Upper lobe of right lung (tissue), 1 donor: Measurements from ENCODE around the gene ETS2. TPM values are rescaled to one million over a fixed set of nuclear protein-coding genes. Genes with fewer than 3 reads are reported as not detected.

ENCODE experiments used
- ATAC-seq: fragments of 200-7000 bp; cut with Tn5 transposase; one replicate; pipeline ENCODE4 v1.9.1; 2020; ENCODE audit warnings: mild to moderate bottlenecking, moderate library complexity
- DNase-seq: peaks from one replicate; pipeline ENCODE4 v3.0.0-alpha.2; 2020
- H3K27ac ChIP-seq: fragments of 200-600 bp; one replicate; pipeline ENCODE4 v1.8.0; 2022
- H3K27me3 ChIP-seq: fragments of 200-600 bp; one replicate; pipeline ENCODE4 v1.8.0; 2022; ENCODE audit warnings: mild to moderate bottlenecking
- H3K36me3 ChIP-seq: fragments of 200-600 bp; one replicate; pipeline ENCODE4 v1.8.0; 2022
- H3K4me1 ChIP-seq: fragments of 200-600 bp; one replicate; pipeline ENCODE4 v1.8.0; 2022
- H3K4me3 ChIP-seq: fragments of 200-600 bp; one replicate; pipeline ENCODE4 v1.8.0; 2022; ENCODE audit warnings: mild to moderate bottlenecking
- H3K9me3 ChIP-seq: fragments of 200-600 bp; one replicate; pipeline ENCODE4 v1.8.0; 2022
- CTCF ChIP-seq: fragments of 200-600 bp; IDR thresholded peaks from one replicate; pipeline ENCODE4 v1.8.0; 2022; ENCODE audit warnings: antibody characterized with exemption
- intact Hi-C: fragments of 100-400 bp; cut with DNase I; formaldehyde crosslinking; loops from one replicate; pipeline ENCODE4 v1.11.0; 2022
- total RNA-seq: library from RNA; stranded (reverse); fragmentation: NEBNext Ultra II Directional; extraction: Animal tissue kit (Norgen Biotek cat#: 25700); gene quantifications from one replicate; pipeline ENCODE4 v1.2.1, GENCODE V29; 2021
- donor health status: DM: no; HTN: yes; CAD: no; lungs with severe emphysema.

Gene ETS2
- total RNA-seq, 1 donor from 2014 or later = 195 TPM

- Histone ChIP-seq H3K9me3 (no peaks in the 10 kb centered on the region), H3K27ac (no peak overlapping the region), H3K4me1 (peaks cover 10% of the 10 kb centered on the region), H3K4me3 (no peak overlapping the region), H3K36me3 (peaks cover 2% of the 10 kb centered on the region), H3K27me3 (no peaks in the 10 kb centered on the region)
- ATAC-seq = no peak
- TF ChIP-seq CTCF = no peak
- intact Hi-C loops = no loop called here
- no peak for DNase-seq
Observed at GRCh38 chr21:38802050-38803026, 3.4 kb upstream of the ETS2 start.

GRCh38 chr21:38803075-38803660 is 2.6 kb upstream of the ETS2 start:
- no peak overlapping the region for H3K4me3 ChIP-seq
- peaks cover 7% of the 10 kb centered on the region for H3K36me3 ChIP-seq
- no peaks in the 10 kb centered on the region for H3K9me3 ChIP-seq
- no peaks in the 10 kb centered on the region for H3K27me3 ChIP-seq
- no peak for ATAC-seq
- DNase-seq = no peak
- H3K27ac ChIP-seq = no peak overlapping the region
- intact Hi-C loops = no loop called here
- no peak for TF ChIP-seq CTCF
- peaks cover 13% of the 10 kb centered on the region for H3K4me1 ChIP-seq

GRCh38 chr21:38804030-38804788 is 1.5 kb upstream of the ETS2 start:
- Histone ChIP-seq H3K27me3 (no peaks in the 10 kb centered on the region), H3K4me3 (peak overlapping the region; percentile 99), H3K27ac (peak overlapping the region; percentile 97), H3K4me1 (peaks cover 20% of the 10 kb centered on the region), H3K36me3 (peaks cover 7% of the 10 kb centered on the region), H3K9me3 (no peaks in the 10 kb centered on the region)
- intact Hi-C loops = no loop called here
- DNase-seq (no peak), ATAC-seq (no peak)
- no peak for TF ChIP-seq CTCF

- peaks cover 25% of the 10 kb centered on the region for H3K4me1 ChIP-seq
- peak; percentile 63 for ATAC-seq
- peak; percentile 57 for TF ChIP-seq CTCF
- DNase-seq = peak; percentile 91
- H3K27ac ChIP-seq = peak overlapping the region; percentile 97
- H3K27me3 ChIP-seq = no peaks in the 10 kb centered on the region
- H3K36me3 ChIP-seq = peaks cover 11% of the 10 kb centered on the region
- H3K4me3 ChIP-seq = peak overlapping the region; percentile 99
- H3K9me3 ChIP-seq = no peaks in the 10 kb centered on the region
- intact Hi-C loops = no loop called here
Observed at GRCh38 chr21:38804789-38805327, 871 bp upstream of the ETS2 start.

GRCh38 chr21:38806153-38806941 is 618 bp downstream of the ETS2 start:
- H3K4me1 ChIP-seq = peaks cover 34% of the 10 kb centered on the region
- H3K9me3 ChIP-seq = no peaks in the 10 kb centered on the region
- H3K36me3 ChIP-seq = peaks cover 25% of the 10 kb centered on the region
- intact Hi-C loops = no loop called here
- TF ChIP-seq CTCF = no peak
- no peaks in the 10 kb centered on the region for H3K27me3 ChIP-seq
- peak; percentile 1 for ATAC-seq
- H3K4me3 ChIP-seq = peak overlapping the region; percentile 99
- peak overlapping the region; percentile 97 for H3K27ac ChIP-seq
- DNase-seq = peak; percentile 80
